PFSK-1 (cell line): ENCODE results near the gene EMX1.

ENCODE experiments used
- POLR2AphosphoS5 ChIP-seq: IDR thresholded peaks from 2 replicates; pipeline ENCODE4 v1.6.1; 2012; ENCODE audit warnings: low read depth, mild to moderate bottlenecking, control low read depth, low read length, moderate library complexity
- REST ChIP-seq, 2 experiments: IDR thresholded peaks; 2 replicates each; pipeline versions ENCODE4 v1.6.1 to v1.8.0; 2011 to 2012; ENCODE audit warnings: low read depth in 2 of 2, low read length in 2 of 2, control low read depth in 1 of 2, inconsistent platforms in 1 of 2, mild to moderate bottlenecking in 1 of 2, moderate library complexity in 1 of 2; ENCODE audit not compliant: insufficient read depth in 1 of 2
- TAF1 ChIP-seq: IDR thresholded peaks from 2 replicates; pipeline ENCODE4 v1.6.1; 2012; ENCODE audit warnings: low read length, control low read depth, borderline replicate concordance; ENCODE audit not compliant: insufficient read depth

GRCh38 chr2:72917877-72918553 is 696 bp downstream of the EMX1 start:
- TF ChIP-seq POLR2AphosphoS5, result no peak
- TF ChIP-seq REST (IDR thresholded peaks at IDR 0.05; ENCODE audit: insufficient read depth in 1 of 2, low read depth in 2 of 2, low read length in 2 of 2), result no peak
- TF ChIP-seq TAF1, result no peak
